ENCODE data around the gene CABYR.

DNA sequence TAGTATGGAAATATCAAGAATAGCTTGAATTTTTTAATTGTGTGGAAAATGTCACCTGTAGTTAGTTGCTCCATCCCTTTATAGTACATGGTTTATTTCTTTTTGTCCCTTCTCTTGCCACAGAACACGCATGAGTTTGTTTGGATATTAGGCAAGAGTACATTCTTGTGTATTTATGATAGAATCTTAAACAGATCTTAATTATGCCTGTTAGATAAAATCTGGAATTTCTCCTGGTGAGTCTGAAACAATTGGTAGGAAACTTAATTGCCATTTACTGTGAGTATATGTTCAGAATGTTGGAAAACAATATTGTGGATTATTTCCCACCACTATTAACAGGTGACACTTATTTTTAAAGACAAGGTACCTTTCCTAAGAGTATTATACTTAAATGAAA, 30.2 kb upstream of the CABYR start:
- TF ChIP-seq POLR2A (IDR thresholded peaks at IDR 0.05) (no peak), EP300 (IDR thresholded peaks at IDR 0.05) (no peak), POLR2AphosphoS5 (IDR thresholded peaks at IDR 0.05) (no peak)
- TF ChIP-seq, protein P1, sequence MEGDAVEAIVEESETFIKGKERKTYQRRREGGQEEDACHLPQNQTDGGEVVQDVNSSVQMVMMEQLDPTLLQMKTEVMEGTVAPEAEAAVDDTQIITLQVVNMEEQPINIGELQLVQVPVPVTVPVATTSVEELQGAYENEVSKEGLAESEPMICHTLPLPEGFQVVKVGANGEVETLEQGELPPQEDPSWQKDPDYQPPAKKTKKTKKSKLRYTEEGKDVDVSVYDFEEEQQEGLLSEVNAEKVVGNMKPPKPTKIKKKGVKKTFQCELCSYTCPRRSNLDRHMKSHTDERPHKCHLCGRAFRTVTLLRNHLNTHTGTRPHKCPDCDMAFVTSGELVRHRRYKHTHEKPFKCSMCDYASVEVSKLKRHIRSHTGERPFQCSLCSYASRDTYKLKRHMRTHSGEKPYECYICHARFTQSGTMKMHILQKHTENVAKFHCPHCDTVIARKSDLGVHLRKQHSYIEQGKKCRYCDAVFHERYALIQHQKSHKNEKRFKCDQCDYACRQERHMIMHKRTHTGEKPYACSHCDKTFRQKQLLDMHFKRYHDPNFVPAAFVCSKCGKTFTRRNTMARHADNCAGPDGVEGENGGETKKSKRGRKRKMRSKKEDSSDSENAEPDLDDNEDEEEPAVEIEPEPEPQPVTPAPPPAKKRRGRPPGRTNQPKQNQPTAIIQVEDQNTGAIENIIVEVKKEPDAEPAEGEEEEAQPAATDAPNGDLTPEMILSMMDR (IDR thresholded peaks at IDR 0.05) = no peak
